Activated CD4-positive, alpha-beta memory T cell treated with anti-CD3 and anti-CD28 coated beads for 36 hours (primary cell): ENCODE measurements around the gene GPR31. TPM values are rescaled to one million over a fixed set of nuclear protein-coding genes. Genes with fewer than 3 reads are reported as not detected.

Experiments used
- CTCF ChIA-PET: fragments of 350-600 bp; sonication (Branson Sonifier 250); formaldehyde crosslinking; loops from one replicate; lab custom pipeline; 2021; ENCODE audit warnings: antibody characterized with exemption, inconsistent platforms; lab: Charles Lee
- POLR2A ChIA-PET: fragments of 350-600 bp; sonication (Branson Sonifier 250); formaldehyde crosslinking; loops from one replicate; lab custom pipeline; 2021; ENCODE audit warnings: antibody characterized with exemption; lab: Charles Lee
- DNase-seq: peaks from one replicate; pipeline ENCODE4 v3.0.0-alpha.2; 2020
- H3K27ac Mint-ChIP-seq: one replicate; pipeline ENCODE4 v1.8.0; 2021; ENCODE audit warnings: mixed read lengths
- H3K27me3 Mint-ChIP-seq: one replicate; pipeline ENCODE4 v1.8.0; 2021; ENCODE audit warnings: mixed read lengths
- H3K36me3 Mint-ChIP-seq: one replicate; pipeline ENCODE4 v1.8.0; 2021; ENCODE audit warnings: mixed read lengths
- H3K4me1 Mint-ChIP-seq: one replicate; pipeline ENCODE4 v1.8.0; 2021; ENCODE audit warnings: low read depth, mixed read lengths
- H3K4me3 Mint-ChIP-seq: one replicate; pipeline ENCODE4 v1.8.0; 2021; ENCODE audit warnings: mild to moderate bottlenecking, mixed read lengths
- H3K9me3 Mint-ChIP-seq: one replicate; pipeline ENCODE4 v1.8.0; 2021; ENCODE audit warnings: mixed read lengths
- intact Hi-C: fragments of 100-400 bp; cut with micrococcal nuclease; formaldehyde crosslinking; loops from one replicate; pipeline ENCODE4 v1.15.1; 2023
- total RNA-seq, 2 experiments: library from RNA; stranded (reverse); gene quantifications; one replicate each; pipeline ENCODE4 v1.2.3, GENCODE V29; 2021

Gene GPR31
- total RNA-seq, 2 experiments from 2014 or later: not detected

DNA sequence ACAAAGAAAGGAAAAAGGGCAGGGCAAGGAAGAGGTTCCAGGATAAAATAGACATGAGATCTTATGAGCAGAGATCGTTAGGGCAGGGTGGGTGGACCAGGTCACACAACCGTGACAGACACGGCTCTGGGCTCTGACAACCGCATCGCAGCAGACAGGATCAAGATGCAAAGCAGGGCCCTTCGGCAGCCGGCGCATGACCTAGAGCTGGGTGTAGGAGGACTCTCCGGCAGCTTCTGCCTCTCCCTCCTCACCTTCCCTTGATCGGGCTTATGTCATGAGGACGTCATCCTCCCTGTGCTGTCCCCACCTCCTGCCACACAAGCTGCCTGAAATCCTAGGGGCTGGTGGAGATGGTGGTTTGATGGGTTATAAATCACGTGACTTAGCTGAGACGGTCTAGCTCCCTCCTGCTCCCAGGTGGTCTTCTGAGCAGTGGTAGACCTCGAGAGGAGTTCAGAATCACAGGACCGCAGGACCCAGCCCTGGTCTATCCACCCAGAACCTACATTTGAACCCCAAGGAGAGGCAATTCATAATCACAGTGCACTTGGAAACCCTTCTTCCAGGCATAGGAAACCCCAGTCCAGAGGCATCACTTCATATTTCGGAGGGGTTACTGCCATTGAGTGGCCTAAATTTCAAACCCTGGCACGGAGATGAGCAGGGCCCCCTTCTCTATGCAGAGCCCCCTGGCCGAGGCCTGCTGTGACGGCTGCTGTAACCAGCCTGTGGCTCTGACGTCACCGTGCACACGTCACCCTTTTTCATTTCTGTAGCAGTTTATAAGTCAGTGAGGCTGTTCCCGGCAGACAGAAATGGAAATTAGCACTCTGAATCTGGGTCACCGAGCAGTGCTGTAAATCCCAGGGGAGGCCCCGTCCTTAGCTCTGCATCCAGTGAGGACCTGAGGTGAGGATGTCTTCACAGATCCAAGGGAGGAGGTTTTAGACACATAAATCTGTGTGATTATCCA lies 43.6 kb downstream of the GPR31 start:
- peak; percentile 90 for DNase-seq
- peak overlapping the region; percentile 76 for H3K4me3 Mint-ChIP-seq
- peak overlapping the region; percentile 94 for H3K27ac Mint-ChIP-seq
- ChIA-PET CTCF (interaction anchor here (0.6 to 1.7 kb wide), 4 partner anchors 19 to 67 kb away, joined by 3 to 6 read pairs (median 3); no protein-coding TSS in a partner anchor), POLR2A (interaction anchor here (0.7 to 2.5 kb wide), 5 partner anchors 16 to 70 kb away, joined by 3 to 10 read pairs (median 4); no protein-coding TSS in a partner anchor)
- no peaks in the 10 kb centered on the region for H3K27me3 Mint-ChIP-seq
- H3K36me3 Mint-ChIP-seq: peaks cover 2% of the 10 kb centered on the region
- H3K4me1 Mint-ChIP-seq: peaks cover 83% of the 10 kb centered on the region
- H3K9me3 Mint-ChIP-seq: no peaks in the 10 kb centered on the region
- intact Hi-C loops: loop anchor here (1.0 to 5.0 kb wide), 4 partner anchors 35 to 163 kb away; partner anchors contain the start of gene CEP43

DNA sequence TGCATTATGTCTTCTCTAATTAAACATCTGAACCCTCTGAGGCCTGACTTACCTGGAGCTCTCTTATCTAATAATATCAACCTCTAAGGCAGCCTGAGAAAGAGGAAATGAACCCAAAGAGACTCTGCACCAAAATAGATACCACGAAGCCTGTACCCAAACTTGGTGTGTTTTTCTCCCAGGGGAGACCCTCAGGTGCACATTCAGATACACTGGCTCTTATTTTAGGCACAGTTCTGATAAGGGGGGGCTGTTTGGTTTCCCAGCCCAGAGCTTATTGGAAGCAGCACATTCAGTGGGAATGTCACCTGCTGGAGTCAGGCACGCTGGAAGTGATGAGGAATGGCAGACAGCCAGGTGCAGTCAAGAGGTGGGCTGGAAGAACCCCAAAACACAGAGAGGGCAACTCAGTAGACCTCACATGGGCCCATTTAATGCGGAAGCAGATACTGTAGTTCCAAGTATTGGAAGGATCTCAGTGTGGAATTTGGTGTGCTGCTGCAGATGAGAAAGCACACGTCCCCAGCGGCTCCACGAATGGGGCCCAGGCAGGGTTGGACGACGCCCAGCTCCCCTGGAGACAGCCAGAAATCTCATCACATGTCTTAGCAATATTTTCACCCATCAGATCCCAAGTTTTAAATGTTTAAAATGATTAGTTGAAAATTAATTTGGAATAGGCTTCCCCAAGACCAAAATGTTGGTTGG lies 44.6 kb downstream of the GPR31 start:
- Mint-ChIP-seq H3K27ac (peak overlapping the region; percentile 94), H3K27me3 (no peaks in the 10 kb centered on the region), H3K4me1 (peaks cover 78% of the 10 kb centered on the region), H3K4me3 (peak overlapping the region; percentile 76), H3K9me3 (no peaks in the 10 kb centered on the region), H3K36me3 (peaks cover 2% of the 10 kb centered on the region)
- intact Hi-C loops: loop anchor here (5.0 kb wide), 1 partner anchor 116 kb away; the partner anchor contains the start of gene CEP43
- ChIA-PET CTCF (interaction anchor here (0.8 to 1.7 kb wide), 3 partner anchors 18 to 66 kb away, joined by 3 to 6 read pairs (median 3); no protein-coding TSS in a partner anchor), POLR2A (interaction anchor here (1.0 to 2.5 kb wide), 3 partner anchors 10 to 19 kb away, joined by 4 to 8 read pairs (median 5); partner anchors contain the start of gene CCR6)
- DNase-seq: no peak

GRCh38 chr6:167112421-167112820 lies 45.4 kb downstream of the GPR31 start:
- Mint-ChIP-seq H3K36me3 (no peaks in the 10 kb centered on the region), H3K4me1 (peaks cover 78% of the 10 kb centered on the region), H3K27me3 (no peaks in the 10 kb centered on the region), H3K4me3 (peak overlapping the region; percentile 76), H3K9me3 (no peaks in the 10 kb centered on the region), H3K27ac (peak overlapping the region; percentile 72)
- CTCF ChIA-PET: no interaction called here
- DNase-seq: no peak
- intact Hi-C loops: loop anchor here (5.0 kb wide), 1 partner anchor 115 kb away; the partner anchor contains the start of gene CEP43
- POLR2A ChIA-PET: interaction anchor here (0.9 to 2.5 kb wide), 4 partner anchors 11 to 65 kb away, joined by 4 to 8 read pairs (median 5); partner anchors contain the start of gene CCR6

DNA sequence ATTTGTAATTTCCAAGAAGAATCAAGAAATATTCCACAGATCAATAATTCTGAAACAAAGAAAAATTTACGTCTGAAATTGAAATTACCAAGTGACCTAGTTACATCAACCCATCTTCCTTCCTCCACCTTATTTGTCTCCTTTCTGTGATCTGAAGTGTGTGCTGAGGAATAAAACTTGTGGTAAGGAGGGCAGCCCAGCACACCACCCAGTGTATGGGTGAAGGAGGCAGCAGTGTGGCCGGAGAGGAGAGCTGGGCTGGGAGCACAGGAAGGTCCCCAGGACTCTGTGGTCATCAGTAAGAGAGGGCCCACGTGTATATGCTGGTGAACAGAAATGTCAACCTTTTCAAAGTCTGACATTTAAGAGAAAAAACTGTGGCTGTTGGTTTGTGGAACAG lies 46.2 kb downstream of the GPR31 start:
- Mint-ChIP-seq H3K9me3 (no peaks in the 10 kb centered on the region), H3K36me3 (no peaks in the 10 kb centered on the region), H3K27me3 (no peaks in the 10 kb centered on the region), H3K4me1 (peaks cover 74% of the 10 kb centered on the region), H3K27ac (peak overlapping the region; percentile 82), H3K4me3 (peak overlapping the region; percentile 76)
- intact Hi-C loops: loop anchor here (1.0 to 5.0 kb wide), 2 partner anchors 16 to 114 kb away; partner anchors contain the start of gene CEP43
- POLR2A ChIA-PET: interaction anchor here (0.7 to 1.4 kb wide), 3 partner anchors 31 to 64 kb away, joined by 3 to 5 read pairs (median 4); no protein-coding TSS in a partner anchor
- no peak for DNase-seq
- CTCF ChIA-PET: interaction anchor here (1.0 kb wide), 1 partner anchor 64 kb away, joined by 5 read pairs; no protein-coding TSS in a partner anchor

- Mint-ChIP-seq H3K4me1 (peaks cover 56% of the 10 kb centered on the region), H3K27ac (no peak overlapping the region), H3K9me3 (no peaks in the 10 kb centered on the region), H3K4me3 (no peak overlapping the region), H3K27me3 (no peaks in the 10 kb centered on the region), H3K36me3 (no peaks in the 10 kb centered on the region)
- intact Hi-C loops: loop anchor here (5.0 kb wide), 1 partner anchor 112 kb away; the partner anchor contains the start of gene CEP43
- CTCF ChIA-PET: interaction anchor here (1.0 to 2.1 kb wide), 2 partner anchors 120 to 279 kb away, joined by 3 to 5 read pairs; no protein-coding TSS in a partner anchor
- POLR2A ChIA-PET: no interaction called here
- DNase-seq: no peak
Measured at GRCh38 chr6:167109651-167110050, 48.1 kb downstream of the GPR31 start.

GRCh38 chr6:167108278-167108677 lies 49.5 kb downstream of the GPR31 start:
- no peak for DNase-seq
- ChIA-PET POLR2A (interaction anchor here (1.0 kb wide), 1 partner anchor 14 kb away, joined by 3 read pairs; no protein-coding TSS in a partner anchor), CTCF (interaction anchor here (0.6 to 1.0 kb wide), 2 partner anchors 12 to 152 kb away, joined by 3 read pairs; partner anchors contain the start of gene RNASET2)
- Mint-ChIP-seq H3K36me3 (no peaks in the 10 kb centered on the region), H3K27me3 (no peaks in the 10 kb centered on the region), H3K27ac (no peak overlapping the region), H3K9me3 (no peaks in the 10 kb centered on the region), H3K4me1 (peaks cover 53% of the 10 kb centered on the region), H3K4me3 (no peak overlapping the region)
- intact Hi-C loops: no loop called here

GRCh38 chr6:167107787-167108186 lies 50.0 kb downstream of the GPR31 start:
- Mint-ChIP-seq H3K27ac (no peak overlapping the region), H3K4me1 (peaks cover 53% of the 10 kb centered on the region), H3K27me3 (no peaks in the 10 kb centered on the region), H3K36me3 (no peaks in the 10 kb centered on the region), H3K9me3 (no peaks in the 10 kb centered on the region), H3K4me3 (no peak overlapping the region)
- intact Hi-C loops: no loop called here
- POLR2A ChIA-PET: interaction anchor here (1.0 kb wide), 1 partner anchor 14 kb away, joined by 3 read pairs; no protein-coding TSS in a partner anchor
- peak; percentile 61 for DNase-seq
- CTCF ChIA-PET: no interaction called here

- ChIA-PET CTCF (no interaction called here), POLR2A (no interaction called here)
- H3K9me3 Mint-ChIP-seq: no peaks in the 10 kb centered on the region
- peaks cover 44% of the 10 kb centered on the region for H3K4me1 Mint-ChIP-seq
- H3K4me3 Mint-ChIP-seq: no peak overlapping the region
- no peaks in the 10 kb centered on the region for H3K27me3 Mint-ChIP-seq
- no peaks in the 10 kb centered on the region for H3K36me3 Mint-ChIP-seq
- no peak overlapping the region for H3K27ac Mint-ChIP-seq
- intact Hi-C loops: no loop called here
- DNase-seq: no peak
Measured at GRCh38 chr6:167106406-167106805, 51.4 kb downstream of the GPR31 start.

Other genes starting within 250 kb of the GPR31 start
- 10 to 100 TPM; 62.5 to 66.1 TPM for gene RNASET2, start 201.4 kb downstream of the GPR31 start, total RNA-seq
- gene CEP43, start 158.6 kb downstream of the GPR31 start, total RNA-seq: 10 to 100 TPM; 19.5 to 21.3 TPM
- gene CCR6, start 34.9 kb downstream of the GPR31 start, total RNA-seq: 1 to 10 TPM; 5.1 to 7.4 TPM
- gene UNC93A, start 133.3 kb upstream of the GPR31 start, total RNA-seq: not detected
- gene TTLL2, start 167.1 kb upstream of the GPR31 start, total RNA-seq: not detected